HEK293 (cell line): ENCODE data around the gene DUSP12.

Experiments used
- CTCF ChIA-PET: fragments of 350-600 bp; formaldehyde crosslinking; extraction: SDS; loops from one replicate; lab custom pipeline; 2021; ENCODE audit warnings: antibody characterized with exemption; lab: Yijun Ruan, JAX
- POLR2A ChIA-PET: fragments of 300-600 bp; formaldehyde crosslinking; extraction: SDS; loops from one replicate; lab custom pipeline; 2020; ENCODE audit warnings: antibody characterized with exemption, inconsistent platforms; lab: Yijun Ruan, JAX
- H3K27ac ChIP-seq: fragments of 200-500 bp; sonication (Bioruptor generic); 2 replicates; pipeline ENCODE4 v1.5.1; 2014; ENCODE audit warnings: low read depth, low read length, control low read depth, inconsistent platforms; ENCODE audit errors: extremely low read depth
- H3K36me3 ChIP-seq, 2 experiments: fragments of 200-500 bp in 1 of 2; sonication (Bioruptor generic) in 1 of 2; 1 replicate in 1 of 2; 2 replicates in 1 of 2; pipeline ENCODE4 v1.5.1; 2014 to 2017; ENCODE audit warnings: inconsistent platforms in 2 of 2, low read length in 2 of 2; ENCODE audit not compliant: control insufficient read depth in 2 of 2, insufficient read depth in 1 of 2
- H3K4me1 ChIP-seq: fragments of 200-500 bp; sonication (Bioruptor generic); 2 replicates; pipeline ENCODE4 v1.5.1; 2014; ENCODE audit warnings: mild to moderate bottlenecking, low read length, inconsistent platforms; ENCODE audit not compliant: control insufficient read depth, insufficient read depth
- H3K4me3 ChIP-seq: 2 replicates; pipeline ENCODE4 v1.5.1; 2011; ENCODE audit warnings: low read depth, mild to moderate bottlenecking, control low read depth, low read length, moderate library complexity
- H3K9me3 ChIP-seq: fragments of 200-500 bp; sonication (Bioruptor generic); 2 replicates; pipeline ENCODE4 v1.5.1; 2014; ENCODE audit warnings: low read depth, low read length, inconsistent platforms; ENCODE audit not compliant: control insufficient read depth, insufficient read depth
- SCRT1 ChIP-seq: fragments of 450-650 bp; formaldehyde crosslinking; IDR thresholded peaks from 2 replicates; pipeline ENCODE4 v1.5.1; 2016; ENCODE audit warnings: missing biosample characterization, missing genetic modification characterization, borderline replicate concordance
- SP3 ChIP-seq: fragments of 450-650 bp; formaldehyde crosslinking; IDR thresholded peaks from 2 replicates; pipeline ENCODE4 v1.5.1; 2016; ENCODE audit warnings: missing biosample characterization, missing genetic modification characterization
- TRIM28 ChIP-seq: IDR thresholded peaks from 2 replicates; pipeline ENCODE4 v1.6.1; 2011; ENCODE audit warnings: low read length, control low read depth, borderline replicate concordance
- WT1 ChIP-seq: fragments of 450-650 bp; formaldehyde crosslinking; IDR thresholded peaks from 2 replicates; pipeline ENCODE4 v1.5.1; 2016; ENCODE audit warnings: missing biosample characterization, missing genetic modification characterization
- YY2 ChIP-seq: fragments of 450-650 bp; formaldehyde crosslinking; IDR thresholded peaks from 2 replicates; pipeline ENCODE4 v1.5.1; 2016; ENCODE audit warnings: missing biosample characterization, missing genetic modification characterization
- ZFP41 ChIP-seq: fragments of 450-650 bp; formaldehyde crosslinking; IDR thresholded peaks from 2 replicates; pipeline ENCODE4 v1.5.1; 2016; ENCODE audit warnings: missing biosample characterization, missing genetic modification characterization, borderline replicate concordance
- ZNF239 ChIP-seq: fragments of 450-650 bp; formaldehyde crosslinking; IDR thresholded peaks from 2 replicates; pipeline ENCODE4 v1.5.1; 2016; ENCODE audit warnings: missing biosample characterization, missing genetic modification characterization
- ZNF558 ChIP-seq: fragments of 450-650 bp; formaldehyde crosslinking; IDR thresholded peaks from 2 replicates; pipeline ENCODE4 v1.5.1; 2016; ENCODE audit warnings: missing biosample characterization, missing genetic modification characterization
- ZNF624 ChIP-seq: fragments of 450-650 bp; formaldehyde crosslinking; IDR thresholded peaks from 2 replicates; pipeline ENCODE4 v1.5.1; 2017; ENCODE audit warnings: missing biosample characterization, missing genetic modification characterization
- ZNF654 ChIP-seq: fragments of 450-650 bp; formaldehyde crosslinking; IDR thresholded peaks from 2 replicates; pipeline ENCODE4 v1.5.1; 2016; ENCODE audit warnings: low read depth, missing biosample characterization, missing genetic modification characterization
- ZNF785 ChIP-seq: fragments of 450-650 bp; formaldehyde crosslinking; IDR thresholded peaks from 2 replicates; pipeline ENCODE4 v1.5.1; 2016; ENCODE audit warnings: missing biosample characterization, missing genetic modification characterization
- ZNF792 ChIP-seq: fragments of 450-650 bp; formaldehyde crosslinking; IDR thresholded peaks from 2 replicates; pipeline ENCODE4 v1.5.1; 2016; ENCODE audit warnings: missing biosample characterization, missing genetic modification characterization
- TF ChIP-seq, protein P1 (sequence below): fragments of 450-650 bp; formaldehyde crosslinking; IDR thresholded peaks from 2 replicates; pipeline ENCODE4 v1.5.1; 2016; ENCODE audit warnings: missing biosample characterization, missing genetic modification characterization
- TF ChIP-seq, protein P2 (sequence below): fragments of 450-650 bp; formaldehyde crosslinking; IDR thresholded peaks from 2 replicates; pipeline ENCODE4 v1.5.1; 2017; ENCODE audit warnings: missing biosample characterization, missing genetic modification characterization
- TF ChIP-seq, protein P3 (sequence below): fragments of 450-650 bp; formaldehyde crosslinking; IDR thresholded peaks from 2 replicates; pipeline ENCODE4 v1.5.1; 2016; ENCODE audit warnings: missing biosample characterization, missing genetic modification characterization
- TF ChIP-seq, protein P4 (sequence below): fragments of 450-650 bp; IDR thresholded peaks from 2 replicates; pipeline ENCODE4 v1.5.1; 2018; ENCODE audit warnings: missing biosample characterization, missing genetic modification characterization
- TF ChIP-seq, protein P5 (sequence below): fragments of 450-650 bp; formaldehyde crosslinking; IDR thresholded peaks from 2 replicates; pipeline ENCODE4 v1.5.1; 2016; ENCODE audit warnings: missing biosample characterization, missing genetic modification characterization

Gene DUSP12

DNA sequence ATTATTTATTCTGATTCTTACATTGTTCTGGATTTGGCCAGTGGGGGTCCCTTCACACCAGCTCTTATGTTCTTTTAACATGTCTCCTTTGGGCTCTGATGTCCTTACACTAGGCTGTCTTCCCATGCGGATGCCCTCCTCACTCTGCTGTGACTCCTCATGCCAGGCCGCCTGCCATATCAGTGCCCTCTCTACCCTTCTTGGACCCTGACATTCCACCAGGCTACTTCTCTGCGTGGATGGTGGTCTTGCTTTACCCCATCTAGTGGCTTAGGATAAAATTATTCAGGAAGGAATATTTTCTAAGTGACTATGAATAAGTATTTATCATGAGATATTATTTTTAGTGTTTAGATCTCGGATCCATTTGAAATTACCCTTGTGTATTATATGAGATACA lies 37.8 kb downstream of the DUSP12 start:
- H3K4me3 ChIP-seq, result no peak overlapping the region
- ChIA-PET CTCF (no interaction called here), POLR2A (no interaction called here)
- no peaks in the 10 kb centered on the region for H3K9me3 ChIP-seq
- peaks cover 6 to 40% of the 10 kb centered on the region in 2 experiments for H3K36me3 ChIP-seq
- TF ChIP-seq, protein P1, sequence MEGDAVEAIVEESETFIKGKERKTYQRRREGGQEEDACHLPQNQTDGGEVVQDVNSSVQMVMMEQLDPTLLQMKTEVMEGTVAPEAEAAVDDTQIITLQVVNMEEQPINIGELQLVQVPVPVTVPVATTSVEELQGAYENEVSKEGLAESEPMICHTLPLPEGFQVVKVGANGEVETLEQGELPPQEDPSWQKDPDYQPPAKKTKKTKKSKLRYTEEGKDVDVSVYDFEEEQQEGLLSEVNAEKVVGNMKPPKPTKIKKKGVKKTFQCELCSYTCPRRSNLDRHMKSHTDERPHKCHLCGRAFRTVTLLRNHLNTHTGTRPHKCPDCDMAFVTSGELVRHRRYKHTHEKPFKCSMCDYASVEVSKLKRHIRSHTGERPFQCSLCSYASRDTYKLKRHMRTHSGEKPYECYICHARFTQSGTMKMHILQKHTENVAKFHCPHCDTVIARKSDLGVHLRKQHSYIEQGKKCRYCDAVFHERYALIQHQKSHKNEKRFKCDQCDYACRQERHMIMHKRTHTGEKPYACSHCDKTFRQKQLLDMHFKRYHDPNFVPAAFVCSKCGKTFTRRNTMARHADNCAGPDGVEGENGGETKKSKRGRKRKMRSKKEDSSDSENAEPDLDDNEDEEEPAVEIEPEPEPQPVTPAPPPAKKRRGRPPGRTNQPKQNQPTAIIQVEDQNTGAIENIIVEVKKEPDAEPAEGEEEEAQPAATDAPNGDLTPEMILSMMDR (tag by site-specific recombination), result peak; percentile 68
- no peak for TF ChIP-seq ZNF239 (tag by site-specific recombination)
- TF ChIP-seq ZNF785 (tag by site-specific recombination), result no peak
- no peak overlapping the region for H3K27ac ChIP-seq
- no peaks in the 10 kb centered on the region for H3K4me1 ChIP-seq

DNA sequence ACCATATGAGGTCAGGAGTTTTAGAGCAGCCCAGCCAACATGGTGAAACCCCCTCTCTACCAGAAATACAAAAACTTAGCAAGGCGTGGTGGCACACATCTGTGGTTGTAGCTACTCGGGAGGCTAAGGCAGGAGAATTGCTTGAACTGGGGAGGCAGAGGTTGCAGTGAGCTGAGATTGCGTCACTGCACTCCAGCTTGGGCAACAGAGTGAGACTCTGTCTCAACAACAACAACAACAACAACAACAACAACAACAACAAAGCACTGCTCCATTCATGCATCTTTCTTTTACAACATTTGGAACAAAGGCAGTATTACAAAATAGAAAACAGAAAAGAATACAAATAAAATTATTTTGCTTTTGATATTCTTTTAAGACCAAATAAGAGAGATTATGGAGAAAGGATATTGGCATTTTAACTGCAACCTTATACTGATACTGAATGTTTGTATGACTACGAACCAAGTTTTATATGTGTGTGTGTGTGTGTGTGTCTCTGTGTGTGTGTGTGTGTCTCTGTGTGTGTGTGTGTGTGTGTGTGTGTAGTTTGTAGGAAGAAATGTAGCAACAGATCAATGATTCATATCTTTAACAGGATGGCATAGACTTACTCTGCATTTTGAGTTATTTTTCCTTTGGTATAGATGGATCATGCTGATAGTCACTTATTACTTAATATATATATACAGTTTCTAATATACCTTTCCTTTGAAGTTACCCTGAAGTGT lies 41.2 kb downstream of the DUSP12 start:
- H3K4me3 ChIP-seq, result no peak overlapping the region
- peaks cover 23 to 43% of the 10 kb centered on the region in 2 experiments for H3K36me3 ChIP-seq
- no peaks in the 10 kb centered on the region for H3K4me1 ChIP-seq
- TF ChIP-seq, protein P2, sequence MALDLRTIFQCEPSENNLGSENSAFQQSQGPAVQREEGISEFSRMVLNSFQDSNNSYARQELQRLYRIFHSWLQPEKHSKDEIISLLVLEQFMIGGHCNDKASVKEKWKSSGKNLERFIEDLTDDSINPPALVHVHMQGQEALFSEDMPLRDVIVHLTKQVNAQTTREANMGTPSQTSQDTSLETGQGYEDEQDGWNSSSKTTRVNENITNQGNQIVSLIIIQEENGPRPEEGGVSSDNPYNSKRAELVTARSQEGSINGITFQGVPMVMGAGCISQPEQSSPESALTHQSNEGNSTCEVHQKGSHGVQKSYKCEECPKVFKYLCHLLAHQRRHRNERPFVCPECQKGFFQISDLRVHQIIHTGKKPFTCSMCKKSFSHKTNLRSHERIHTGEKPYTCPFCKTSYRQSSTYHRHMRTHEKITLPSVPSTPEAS (tag by site-specific recombination), result peak; percentile 93
- TF ChIP-seq WT1 (tag by site-specific recombination), result 0 out of 2 replicates have a peak, but pooled peaks have one; percentile 10
- 0 out of 2 replicates have a peak, but pooled peaks have one; percentile 3 for TF ChIP-seq ZNF654 (tag by site-specific recombination)
- TF ChIP-seq, protein P1 (tag by site-specific recombination), result no peak
- CTCF ChIA-PET, result interaction anchor here (1.2 to 11.4 kb wide), 3 partner anchors 75 to 245 kb away, joined by 4 to 239 read pairs (median 24); partner anchors contain the start of gene OLFML2B
- POLR2A ChIA-PET, result no interaction called here
- H3K9me3 ChIP-seq, result no peaks in the 10 kb centered on the region
- no peak overlapping the region for H3K27ac ChIP-seq

DNA sequence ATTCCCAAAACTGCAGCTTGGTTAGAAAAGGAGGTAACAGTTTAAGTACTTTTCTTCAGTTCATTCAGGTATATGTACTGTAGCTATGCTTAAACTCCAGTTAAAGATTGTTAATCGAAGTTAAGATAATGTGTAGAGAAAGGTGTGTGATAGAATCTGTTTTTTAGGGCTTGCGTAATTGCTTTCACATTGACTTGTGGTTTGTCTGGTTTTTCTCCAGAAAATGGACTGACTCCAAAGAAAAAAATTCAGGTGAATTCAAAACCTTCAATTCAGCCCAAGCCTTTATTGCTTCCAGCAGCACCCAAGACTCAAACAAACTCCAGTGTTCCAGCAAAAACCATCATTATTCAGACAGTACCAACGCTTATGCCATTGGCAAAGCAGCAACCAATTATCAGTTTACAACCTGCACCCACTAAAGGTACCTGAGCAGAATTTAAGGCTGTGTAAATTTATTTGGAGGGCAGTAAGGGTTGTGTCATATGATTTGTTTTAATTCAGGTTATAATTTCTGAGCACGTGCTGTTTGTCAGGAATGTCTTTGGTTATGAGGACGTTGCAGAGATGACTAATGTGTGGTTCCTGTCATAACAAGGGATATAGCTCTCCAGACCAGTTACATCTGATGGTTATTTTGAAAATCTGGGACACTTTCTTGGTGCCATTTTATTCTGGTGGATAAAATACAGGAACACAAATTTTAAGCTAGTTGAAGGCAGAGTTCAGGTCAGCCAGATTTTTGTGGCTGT lies 42.5 kb downstream of the DUSP12 start:
- Histone ChIP-seq H3K4me3 (no peak overlapping the region), H3K36me3 (peaks cover 19 to 40% of the 10 kb centered on the region in 2 experiments), H3K27ac (no peak overlapping the region), H3K4me1 (no peaks in the 10 kb centered on the region), H3K9me3 (no peaks in the 10 kb centered on the region)
- ChIA-PET CTCF (interaction anchor here (0.6 to 11.4 kb wide), 44 partner anchors 8 to 802 kb away, joined by 3 to 239 read pairs (median 4); partner anchors contain the start of genes C1orf226, DUSP12 and OLFML2B), POLR2A (interaction anchor here (1.0 to 1.6 kb wide), 2 partner anchors 232 to 245 kb away, joined by 3 to 17 read pairs; partner anchors contain the start of gene OLFML2B)
- TF ChIP-seq ZNF624 (tag by site-specific recombination) (no peak), ZFP41 (tag by site-specific recombination) (no peak), TRIM28 (no peak), ZNF558 (tag by site-specific recombination) (no peak), SP3 (no peak), YY2 (no peak), ZNF792 (tag by site-specific recombination) (no peak), SCRT1 (tag by site-specific recombination) (no peak)
- TF ChIP-seq, protein P3, sequence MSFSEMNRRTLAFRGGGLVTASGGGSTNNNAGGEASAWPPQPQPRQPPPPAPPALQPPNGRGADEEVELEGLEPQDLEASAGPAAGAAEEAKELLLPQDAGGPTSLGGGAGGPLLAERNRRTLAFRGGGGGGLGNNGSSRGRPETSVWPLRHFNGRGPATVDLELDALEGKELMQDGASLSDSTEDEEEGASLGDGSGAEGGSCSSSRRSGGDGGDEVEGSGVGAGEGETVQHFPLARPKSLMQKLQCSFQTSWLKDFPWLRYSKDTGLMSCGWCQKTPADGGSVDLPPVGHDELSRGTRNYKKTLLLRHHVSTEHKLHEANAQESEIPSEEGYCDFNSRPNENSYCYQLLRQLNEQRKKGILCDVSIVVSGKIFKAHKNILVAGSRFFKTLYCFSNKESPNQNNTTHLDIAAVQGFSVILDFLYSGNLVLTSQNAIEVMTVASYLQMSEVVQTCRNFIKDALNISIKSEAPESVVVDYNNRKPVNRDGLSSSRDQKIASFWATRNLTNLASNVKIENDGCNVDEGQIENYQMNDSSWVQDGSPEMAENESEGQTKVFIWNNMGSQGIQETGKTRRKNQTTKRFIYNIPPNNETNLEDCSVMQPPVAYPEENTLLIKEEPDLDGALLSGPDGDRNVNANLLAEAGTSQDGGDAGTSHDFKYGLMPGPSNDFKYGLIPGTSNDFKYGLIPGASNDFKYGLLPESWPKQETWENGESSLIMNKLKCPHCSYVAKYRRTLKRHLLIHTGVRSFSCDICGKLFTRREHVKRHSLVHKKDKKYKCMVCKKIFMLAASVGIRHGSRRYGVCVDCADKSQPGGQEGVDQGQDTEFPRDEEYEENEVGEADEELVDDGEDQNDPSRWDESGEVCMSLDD (tag by site-specific recombination), result no peak
- TF ChIP-seq, protein P4, sequence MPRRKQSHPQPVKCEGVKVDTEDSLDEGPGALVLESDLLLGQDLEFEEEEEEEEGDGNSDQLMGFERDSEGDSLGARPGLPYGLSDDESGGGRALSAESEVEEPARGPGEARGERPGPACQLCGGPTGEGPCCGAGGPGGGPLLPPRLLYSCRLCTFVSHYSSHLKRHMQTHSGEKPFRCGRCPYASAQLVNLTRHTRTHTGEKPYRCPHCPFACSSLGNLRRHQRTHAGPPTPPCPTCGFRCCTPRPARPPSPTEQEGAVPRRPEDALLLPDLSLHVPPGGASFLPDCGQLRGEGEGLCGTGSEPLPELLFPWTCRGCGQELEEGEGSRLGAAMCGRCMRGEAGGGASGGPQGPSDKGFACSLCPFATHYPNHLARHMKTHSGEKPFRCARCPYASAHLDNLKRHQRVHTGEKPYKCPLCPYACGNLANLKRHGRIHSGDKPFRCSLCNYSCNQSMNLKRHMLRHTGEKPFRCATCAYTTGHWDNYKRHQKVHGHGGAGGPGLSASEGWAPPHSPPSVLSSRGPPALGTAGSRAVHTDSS (tag by site-specific recombination), result no peak
- TF ChIP-seq, protein P5, sequence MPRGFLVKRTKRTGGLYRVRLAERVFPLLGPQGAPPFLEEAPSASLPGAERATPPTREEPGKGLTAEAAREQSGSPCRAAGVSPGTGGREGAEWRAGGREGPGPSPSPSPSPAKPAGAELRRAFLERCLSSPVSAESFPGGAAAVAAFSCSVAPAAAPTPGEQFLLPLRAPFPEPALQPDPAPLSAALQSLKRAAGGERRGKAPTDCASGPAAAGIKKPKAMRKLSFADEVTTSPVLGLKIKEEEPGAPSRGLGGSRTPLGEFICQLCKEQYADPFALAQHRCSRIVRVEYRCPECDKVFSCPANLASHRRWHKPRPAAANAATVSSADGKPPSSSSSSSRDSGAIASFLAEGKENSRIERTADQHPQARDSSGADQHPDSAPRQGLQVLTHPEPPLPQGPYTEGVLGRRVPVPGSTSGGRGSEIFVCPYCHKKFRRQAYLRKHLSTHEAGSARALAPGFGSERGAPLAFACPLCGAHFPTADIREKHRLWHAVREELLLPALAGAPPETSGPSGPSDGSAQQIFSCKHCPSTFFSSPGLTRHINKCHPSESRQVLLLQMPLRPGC (tag by site-specific recombination), result no peak
